GM12878 (cell line): Measurements from ENCODE around the gene MMP11. TPM values are rescaled to one million over a fixed set of nuclear protein-coding genes. Genes with fewer than 3 reads are reported as not detected.

Experiments
- ATF2 ChIP-seq: IDR thresholded peaks from 2 replicates; pipeline ENCODE4 v1.6.1; 2012; ENCODE audit warnings: low read length, inconsistent platforms
- BRCA1 ChIP-seq: IDR thresholded peaks from 2 replicates; pipeline ENCODE4 v1.6.1; 2011; ENCODE audit warnings: low read depth, low read length, improper control_type of control experiment
- MTA3 ChIP-seq: IDR thresholded peaks from 2 replicates; pipeline ENCODE4 v1.6.1; 2012; ENCODE audit warnings: low read length, inconsistent platforms, borderline replicate concordance
- RELB ChIP-seq: fragments of 450-650 bp; IDR thresholded peaks from 2 replicates; pipeline ENCODE4 v1.6.1; 2017; ENCODE audit warnings: low read depth, mild to moderate bottlenecking, moderate library complexity
- TBL1XR1 ChIP-seq: IDR thresholded peaks from 2 replicates; pipeline ENCODE4 v1.6.1; 2012; ENCODE audit warnings: low read depth, low read length, improper control_type of control experiment
- ZBTB11 ChIP-seq: fragments of 450-650 bp; formaldehyde crosslinking; IDR thresholded peaks from 2 replicates; pipeline ENCODE4 v1.5.0; 2022; ENCODE audit warnings: mild to moderate bottlenecking, missing genetic modification characterization
- polyA plus RNA-seq, 11 experiments: library from polyadenylated mRNA; depleted of rRNA in 4 of 11; unstranded in 6 of 11; stranded (reverse) in 5 of 11; fragments of >200 nt; fragmentation: Nextera tagmentation in 4 of 11; fragmentation: Illumina TruSeq in 1 of 11; extraction: Ambion mirVana in 4 of 11; extraction: Trizol in 1 of 11; gene quantifications; 1 replicate in 1 of 11; 2 replicates in 10 of 11; pipeline versions ENCODE4 v1.2.1 to v1.2.3, GENCODE V29; 2011 to 2016; ENCODE audit warnings: inconsistent platforms in 2 of 11, missing spikeins in 2 of 11, low read depth in 1 of 11
- total RNA-seq, 4 experiments: library from RNA; depleted of rRNA in 3 of 4; stranded (reverse); fragments of >200 nt in 3 of 4; fragmentation: Illumina TruSeq in 1 of 4; extraction: Trizol in 1 of 4; gene quantifications; 2 replicates each; pipeline versions ENCODE4 v1.2.1 to v1.2.3, GENCODE V29; 2013 to 2021

The MMP11 gene
- total and polyA plus RNA-seq, 10 of the 15 experiments (the other 5 are each of a cell fraction or from before 2014, with no cell fraction given): 0.03 to 1.1 (median 0.31) TPM; not detected in 2

- no peak for TF ChIP-seq ATF2
- TF ChIP-seq ZBTB11 (CRISPR knock-in tag): no peak
- TF ChIP-seq TBL1XR1: no peak
- no peak for TF ChIP-seq RELB
- no peak for TF ChIP-seq BRCA1
- TF ChIP-seq MTA3: no peak
Measured at GRCh38 chr22:23812378-23812777, 39.7 kb downstream of the MMP11 start (continued).
